H1 (cell line): ENCODE data around the gene ANKS1A.

Experiments
- CTCF ChIP-seq, 3 experiments: IDR thresholded peaks; 1 replicate in 2 of 3; 2 replicates in 1 of 3; pipeline versions ENCODE4 v1.5.1 to v1.6.1; 2011; ENCODE audit warnings: low read length in 3 of 3, mild to moderate bottlenecking in 3 of 3, inconsistent platforms in 2 of 3, low read depth in 1 of 3, moderate library complexity in 1 of 3; ENCODE audit not compliant: insufficient read depth in 1 of 3; ENCODE audit errors: control extremely low read depth in 1 of 3
- EZH2 ChIP-seq: fragments of 200-600 bp; sonication (generic); IDR thresholded peaks from 2 replicates; pipeline ENCODE4 v1.7.1; 2012; ENCODE audit warnings: low read depth, mild to moderate bottlenecking, moderate library complexity, low read length, inconsistent platforms; ENCODE audit not compliant: severe bottlenecking
- JUND ChIP-seq: IDR thresholded peaks from 2 replicates; pipeline ENCODE4 v1.6.1; 2011; ENCODE audit warnings: mild to moderate bottlenecking, improper control_type of control experiment, low read length
- PHF8 ChIP-seq: fragments of 200-600 bp; sonication (generic); conservative IDR thresholded peaks from 2 replicates; pipeline ENCODE4 v1.7.1; 2012; ENCODE audit warnings: low read depth, mild to moderate bottlenecking, inconsistent platforms, low read length, moderate library complexity
- RBBP5 ChIP-seq: IDR thresholded peaks from 2 replicates; pipeline ENCODE4 v1.7.1; 2012; ENCODE audit warnings: low read depth, mild to moderate bottlenecking, inconsistent platforms, low read length, moderate library complexity, borderline replicate concordance
- TBP ChIP-seq: IDR thresholded peaks from 2 replicates; pipeline ENCODE4 v1.6.1; 2011; ENCODE audit warnings: low read depth, low read length, improper control_type of control experiment
- USF2 ChIP-seq: IDR thresholded peaks from 2 replicates; pipeline ENCODE4 v1.6.1; 2011; ENCODE audit warnings: low read length, improper control_type of control experiment
- YY1 ChIP-seq: IDR thresholded peaks from 2 replicates; pipeline ENCODE4 v1.6.1; 2011; ENCODE audit warnings: low read depth, mild to moderate bottlenecking, low read length
- ZNF274 ChIP-seq: IDR thresholded peaks from 2 replicates; pipeline ENCODE4 v1.7.0; 2012; ENCODE audit warnings: low read length, borderline replicate concordance; ENCODE audit errors: extremely low read depth

- TF ChIP-seq RBBP5 (no peak), USF2 (no peak), CTCF (IDR thresholded peaks at IDR 0.05; ENCODE audit: control extremely low read depth in 1 of 3, insufficient read depth in 1 of 3, low read depth in 1 of 3, low read length in 3 of 3) (no peak), EZH2 (no peak), PHF8 (no peak), JUND (no peak), TBP (no peak), YY1 (no peak), ZNF274 (no peak)
These were observed 163.9 kb downstream of the ANKS1A start for GRCh38 chr6:35052694-35053565.
